AG09309 (cell line): ENCODE results near the gene CYB561D1.

Experiments
- DNase-seq: peaks from one replicate; pipeline ENCODE4 v3.0.0-alpha.2; 2010; ENCODE audit warnings: low read depth
- H3K4me3 ChIP-seq: 2 replicates; pipeline ENCODE4 v1.5.1; 2011; ENCODE audit warnings: mild to moderate bottlenecking, low read depth, low read length, moderate library complexity; ENCODE audit not compliant: control insufficient read depth
- TF ChIP-seq, protein P1 (sequence below): IDR thresholded peaks from 2 replicates; pipeline ENCODE4 v1.5.1; 2011; ENCODE audit warnings: mild to moderate bottlenecking, low read depth, low read length, inconsistent platforms; ENCODE audit not compliant: insufficient read depth, control insufficient read depth; ENCODE audit errors: missing control alignments

Gene CYB561D1

DNA sequence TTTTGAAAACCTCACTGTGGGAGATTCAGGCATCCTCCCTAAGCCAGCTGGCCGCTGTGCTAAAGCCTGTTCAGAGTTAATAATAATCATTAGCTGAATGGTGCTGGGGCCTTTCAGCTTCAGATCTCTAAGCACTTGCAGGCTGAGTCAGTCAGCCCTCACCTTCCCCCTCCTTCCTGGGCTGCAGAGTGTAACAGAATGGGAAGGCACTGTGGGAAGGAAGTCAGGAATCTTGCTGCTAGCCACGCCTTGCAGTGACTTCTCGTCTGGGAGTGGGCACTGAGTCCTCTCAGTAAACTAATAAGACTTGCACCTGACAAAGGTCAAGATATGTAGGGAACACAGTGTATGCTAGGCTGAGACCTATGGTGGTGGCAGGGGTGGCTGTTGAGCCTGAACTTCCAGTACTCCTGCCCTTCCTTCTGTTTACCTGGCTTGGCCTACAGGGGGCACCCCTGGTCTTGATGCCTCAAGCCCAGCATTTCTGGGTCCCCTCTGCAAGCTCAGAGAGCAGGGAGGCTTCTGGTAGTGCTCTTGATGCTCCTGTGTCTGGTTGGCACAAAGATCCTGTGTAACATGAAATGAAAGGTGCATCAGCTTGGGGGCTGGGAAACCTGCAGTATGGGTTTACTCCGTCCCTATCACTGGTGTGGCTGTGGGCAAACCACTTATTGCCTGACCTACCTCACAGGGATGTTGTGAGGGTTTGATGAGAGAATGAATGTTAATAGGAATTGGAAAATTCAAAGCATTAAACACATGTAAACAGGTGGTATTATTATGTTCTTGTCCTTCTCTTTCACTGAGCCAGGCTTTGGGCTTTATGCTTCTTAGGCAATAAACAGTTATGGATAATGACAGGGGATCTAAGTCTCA, 6.0 kb downstream of the CYB561D1 start:
- no peak overlapping the region for H3K4me3 ChIP-seq
- TF ChIP-seq, protein P1, sequence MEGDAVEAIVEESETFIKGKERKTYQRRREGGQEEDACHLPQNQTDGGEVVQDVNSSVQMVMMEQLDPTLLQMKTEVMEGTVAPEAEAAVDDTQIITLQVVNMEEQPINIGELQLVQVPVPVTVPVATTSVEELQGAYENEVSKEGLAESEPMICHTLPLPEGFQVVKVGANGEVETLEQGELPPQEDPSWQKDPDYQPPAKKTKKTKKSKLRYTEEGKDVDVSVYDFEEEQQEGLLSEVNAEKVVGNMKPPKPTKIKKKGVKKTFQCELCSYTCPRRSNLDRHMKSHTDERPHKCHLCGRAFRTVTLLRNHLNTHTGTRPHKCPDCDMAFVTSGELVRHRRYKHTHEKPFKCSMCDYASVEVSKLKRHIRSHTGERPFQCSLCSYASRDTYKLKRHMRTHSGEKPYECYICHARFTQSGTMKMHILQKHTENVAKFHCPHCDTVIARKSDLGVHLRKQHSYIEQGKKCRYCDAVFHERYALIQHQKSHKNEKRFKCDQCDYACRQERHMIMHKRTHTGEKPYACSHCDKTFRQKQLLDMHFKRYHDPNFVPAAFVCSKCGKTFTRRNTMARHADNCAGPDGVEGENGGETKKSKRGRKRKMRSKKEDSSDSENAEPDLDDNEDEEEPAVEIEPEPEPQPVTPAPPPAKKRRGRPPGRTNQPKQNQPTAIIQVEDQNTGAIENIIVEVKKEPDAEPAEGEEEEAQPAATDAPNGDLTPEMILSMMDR = peak; percentile 60
- DNase-seq = no peak

DNA sequence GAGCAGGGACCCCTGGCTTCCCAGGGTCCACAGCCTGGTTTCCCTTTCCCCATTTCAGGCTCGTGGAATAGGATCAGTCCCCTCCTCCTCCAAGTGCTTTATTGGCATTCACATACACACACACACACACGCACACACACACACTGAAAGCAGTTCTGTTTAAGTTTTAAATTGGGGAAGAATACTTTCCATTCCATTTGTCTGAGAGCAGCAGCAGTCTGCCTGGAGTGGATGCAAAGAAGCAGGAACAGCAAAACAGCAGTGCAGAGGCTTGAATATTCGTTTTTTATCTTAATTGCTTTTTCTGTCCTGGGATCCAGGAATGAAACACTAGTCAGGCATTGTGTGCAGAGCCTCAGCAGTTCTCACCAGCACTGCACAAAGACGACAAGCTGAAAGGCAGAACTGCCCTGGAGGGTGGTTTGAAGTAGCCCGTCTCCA, 7.1 kb downstream of the CYB561D1 start:
- TF ChIP-seq, protein P1 = no peak
- peak; percentile 85 for DNase-seq
- H3K4me3 ChIP-seq = no peak overlapping the region

DNA sequence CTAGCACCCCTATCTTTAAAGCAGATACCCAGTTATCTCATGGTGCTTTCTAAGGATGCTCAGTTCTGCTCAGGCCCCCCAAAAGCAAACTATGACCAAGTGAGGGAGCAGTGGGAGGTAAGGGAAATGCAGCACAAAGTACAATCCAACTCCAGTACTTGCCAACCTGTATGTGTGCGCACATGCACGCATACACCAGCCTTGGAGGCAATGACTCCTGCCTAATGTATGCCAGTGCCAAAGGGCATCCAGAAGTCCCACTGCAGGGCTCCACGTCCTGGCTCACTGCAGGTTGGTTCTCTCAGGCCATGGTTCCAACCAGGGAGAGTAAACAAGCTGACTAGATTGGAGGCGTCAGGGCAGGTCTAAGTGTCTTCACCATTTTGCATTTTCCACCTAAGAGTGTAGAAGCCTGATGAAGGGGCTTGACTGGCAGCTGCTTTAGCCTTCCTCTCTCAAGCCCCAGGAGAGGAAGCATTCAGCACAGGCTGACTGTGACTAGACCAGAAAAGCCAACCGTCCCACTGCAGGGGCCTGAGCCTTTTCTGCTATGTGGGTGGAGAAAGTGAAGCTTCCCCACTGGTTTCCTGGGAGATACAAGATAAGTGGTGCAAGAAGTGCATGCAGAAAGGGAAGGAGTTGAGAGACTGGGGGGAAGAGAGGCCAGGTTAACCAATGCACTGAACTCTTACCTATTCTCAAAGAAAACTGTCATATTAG, 7.9 kb downstream of the CYB561D1 start:
- TF ChIP-seq, protein P1 = no peak
- no peak overlapping the region for H3K4me3 ChIP-seq
- no peak for DNase-seq

DNA sequence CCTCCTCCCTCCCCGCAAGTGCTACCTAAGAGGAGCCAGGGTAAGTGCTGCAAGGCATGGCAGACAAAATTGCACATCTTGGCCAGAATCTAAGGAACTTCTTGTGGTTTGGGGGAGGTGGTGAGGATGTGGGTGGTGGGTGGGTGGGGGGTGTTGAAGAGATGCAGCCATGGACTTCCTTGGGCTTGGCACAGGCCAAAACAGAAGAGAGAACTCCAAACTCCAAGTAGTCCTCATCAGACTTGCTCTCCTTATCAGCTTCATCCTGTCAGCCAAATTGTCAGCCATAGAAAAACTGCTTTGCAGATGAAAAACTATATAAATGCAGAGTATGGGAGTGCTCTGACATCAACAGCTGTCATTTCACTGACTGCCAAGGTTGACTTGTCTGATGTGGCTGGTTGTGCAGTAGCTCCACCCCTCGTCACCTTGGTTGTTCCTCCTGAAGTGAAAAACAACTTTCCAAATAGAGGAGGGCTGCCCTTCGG, 8.5 kb downstream of the CYB561D1 start:
- DNase-seq = no peak
- TF ChIP-seq, protein P1 = no peak
- no peak overlapping the region for H3K4me3 ChIP-seq

DNA sequence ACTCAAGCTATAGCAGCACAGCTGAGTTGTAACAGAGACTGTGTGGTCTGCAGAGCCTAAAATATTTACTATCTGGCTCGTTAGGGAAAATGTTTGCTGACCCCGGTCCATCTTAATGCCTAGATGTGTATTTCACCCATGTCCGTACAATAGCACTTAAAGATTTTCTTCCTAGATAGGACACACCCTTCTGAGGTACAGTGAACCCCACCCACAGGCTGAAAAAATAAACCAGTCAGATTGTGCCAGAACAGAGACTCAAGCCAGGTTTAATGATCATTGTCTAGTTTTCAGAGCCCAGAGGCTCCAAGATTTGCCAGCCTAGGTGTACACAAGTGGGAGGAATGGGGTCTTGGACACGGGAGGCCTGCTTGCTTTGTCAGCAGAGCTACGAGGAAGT, 10.0 kb downstream of the CYB561D1 start:
- H3K4me3 ChIP-seq = no peak overlapping the region
- TF ChIP-seq, protein P1 = no peak
- no peak for DNase-seq

DNA sequence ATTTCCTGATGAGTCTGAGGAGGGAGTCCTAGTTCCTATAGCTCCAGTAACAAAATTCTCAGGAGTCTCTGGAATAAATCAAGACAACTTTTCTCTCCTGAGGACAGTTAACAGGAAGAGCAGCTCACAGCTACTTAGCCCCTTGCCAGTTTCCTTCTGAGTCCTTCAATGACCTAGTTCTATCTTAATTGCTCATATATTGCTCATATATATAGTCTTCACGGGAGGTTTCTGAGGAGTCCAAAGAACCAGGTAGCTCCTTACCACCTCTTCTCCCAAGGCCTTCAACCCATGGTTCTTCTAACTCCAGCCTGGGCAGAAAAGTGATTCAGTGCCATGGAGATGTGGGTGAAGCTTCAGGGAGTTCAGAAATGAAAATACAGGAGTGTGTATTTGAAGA, 11.1 kb downstream of the CYB561D1 start:
- TF ChIP-seq, protein P1 = no peak
- no peak overlapping the region for H3K4me3 ChIP-seq
- no peak for DNase-seq
